ENCODE measurements around the gene RAD21L1.
A peak's percentile ranks its signal among the peaks of the same experiment; 100 is the strongest.
"Not testable (repeated sequence)": the region's sequence is repeated elsewhere in the genome, so short reads cannot be mapped to it uniquely, and the experiment has no call there.

Gene RAD21L1

DNA sequence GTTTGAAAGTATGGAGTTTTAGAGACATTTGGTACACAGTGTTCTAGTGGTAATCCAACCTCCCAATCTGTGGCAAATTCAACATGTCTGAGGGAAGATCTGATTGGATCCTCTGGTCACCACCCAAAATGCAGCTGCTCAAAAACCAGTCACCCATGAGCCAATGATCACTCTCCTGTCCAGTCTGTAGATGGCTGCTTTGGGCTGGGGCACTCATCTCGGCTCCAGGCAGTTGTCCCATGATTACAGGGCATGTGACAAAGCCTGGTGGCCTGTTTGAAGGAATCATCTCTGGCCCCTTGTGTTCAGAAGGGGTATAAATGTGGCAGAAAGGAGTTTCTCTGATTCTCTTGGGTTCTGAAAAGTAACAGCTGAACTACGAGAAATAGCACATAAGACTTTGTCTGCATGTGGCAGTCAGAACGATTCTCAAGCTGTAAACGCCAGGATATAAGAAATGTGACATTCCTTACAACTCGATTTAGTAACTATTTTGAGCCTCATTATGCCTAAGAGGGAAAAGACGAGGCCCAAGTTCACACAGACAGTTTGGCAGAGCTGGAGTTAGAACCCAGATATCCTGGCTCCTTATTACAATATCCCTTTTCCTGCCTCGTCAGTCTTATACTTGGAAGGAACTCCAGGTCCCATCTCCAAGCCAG, 26.5 kb upstream of the RAD21L1 start:
- no peak for DNase-seq (ENCODE audit: low read depth in 1 of 2, low spot score in 1 of 2)

DNA sequence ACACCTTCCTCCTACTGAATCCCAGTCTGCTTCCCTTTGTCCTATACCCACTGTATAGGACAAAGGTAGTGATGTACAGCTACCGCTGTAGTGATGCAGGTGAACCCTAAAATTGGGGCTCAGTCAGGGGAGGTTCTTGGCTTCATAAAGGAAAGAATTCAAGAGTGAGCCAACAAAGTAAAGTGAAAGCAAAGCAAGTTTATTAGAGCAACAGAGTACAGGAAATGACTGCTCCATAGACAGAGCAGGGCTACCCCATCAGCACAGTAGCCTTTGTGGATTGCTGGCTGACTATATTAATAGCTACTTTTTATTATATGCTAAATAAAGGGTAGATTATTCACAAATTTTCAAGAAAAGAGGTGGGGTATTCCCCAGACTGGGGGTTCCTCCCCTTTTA, 25.9 kb upstream of the RAD21L1 start:
- no peak for DNase-seq (ENCODE audit: low read depth in 1 of 2, low spot score in 1 of 2)

GRCh38 chr20:1202762-1203504, 22.9 kb upstream of the RAD21L1 start, which contains the start of gene C20orf202:
TSS of gene C20orf202 (plus strand) at chr20:1203454. CDS start at chr20:1203586, 132 bp downstream.
- DNase-seq (ENCODE audit: low read depth in 1 of 2, low spot score in 1 of 2): no peak

DNA sequence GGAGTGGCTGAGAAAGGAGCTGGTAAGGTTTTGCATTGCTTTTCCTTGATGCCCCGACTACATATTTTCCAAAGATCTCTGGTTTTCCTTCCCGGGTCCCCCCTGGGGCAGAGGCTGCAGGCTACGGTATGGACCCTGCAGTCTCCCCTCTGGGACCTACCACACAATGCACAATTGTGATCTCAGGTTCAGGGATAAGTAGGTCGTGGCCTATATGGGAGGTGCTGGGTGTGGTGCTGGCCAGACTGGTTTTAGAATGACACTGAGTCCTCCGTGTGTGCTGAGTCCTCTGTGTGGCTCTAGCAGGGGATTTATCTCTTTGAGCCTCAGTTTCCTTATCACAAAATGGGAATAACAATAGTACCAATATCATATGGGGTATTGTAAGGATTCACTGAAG, 22.2 kb upstream of the RAD21L1 start:
- no peak for DNase-seq (ENCODE audit: low read depth in 1 of 2, low spot score in 1 of 2)

DNA sequence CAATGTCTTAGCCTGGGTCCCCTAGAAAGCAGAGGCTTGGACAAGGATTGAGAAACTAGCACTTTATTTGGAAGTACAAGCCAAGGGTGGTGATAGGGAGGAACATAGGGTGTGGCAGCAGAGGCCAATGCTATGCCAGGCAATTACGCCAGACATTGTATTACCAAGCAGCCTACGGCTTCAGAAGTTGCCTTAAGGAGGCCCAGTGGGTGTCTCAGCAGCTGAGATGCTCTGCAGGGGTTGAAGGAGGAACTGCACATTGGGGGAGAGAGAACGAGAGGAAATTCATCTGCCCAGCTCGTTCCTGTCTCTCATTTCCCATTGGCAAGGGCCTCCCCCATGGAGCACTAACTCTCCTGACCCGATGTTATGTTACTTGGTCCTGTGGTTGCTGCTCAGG, 21.7 kb upstream of the RAD21L1 start:
- no peak for DNase-seq (ENCODE audit: low read depth in 1 of 2, low spot score in 1 of 2)

DNA sequence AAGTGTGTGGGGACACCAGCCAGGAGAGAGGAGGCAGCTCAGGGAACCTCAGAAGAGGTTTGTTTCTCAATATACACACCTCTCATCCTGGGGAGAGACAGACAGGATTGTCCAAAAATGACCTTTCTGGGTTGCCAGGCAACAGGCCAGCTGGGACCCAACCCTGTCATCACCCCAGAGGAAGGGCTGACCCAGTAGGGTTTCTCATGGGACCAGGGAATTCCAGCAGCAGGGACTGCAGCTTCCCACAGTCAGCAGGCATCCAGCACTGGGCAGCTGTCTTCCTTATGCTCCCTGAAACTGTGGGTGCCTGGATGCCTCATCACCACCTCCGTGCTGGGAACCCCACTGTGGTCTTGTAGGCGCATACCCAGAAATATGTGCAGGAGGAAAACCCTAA, 21.3 kb upstream of the RAD21L1 start:
- no peak for DNase-seq (ENCODE audit: low read depth in 1 of 2, low spot score in 1 of 2)

GRCh38 chr20:1205802-1206201, 20.0 kb upstream of the RAD21L1 start:
- no peak for DNase-seq (ENCODE audit: low read depth in 1 of 2, low spot score in 1 of 2)

- no peak for DNase-seq (ENCODE audit: low read depth in 1 of 2, low spot score in 1 of 2)
Measured at GRCh38 chr20:1206366-1207148, 19.3 kb upstream of the RAD21L1 start.

GRCh38 chr20:1207293-1207878, 18.5 kb upstream of the RAD21L1 start:
- no peak for DNase-seq (ENCODE audit: low read depth in 1 of 2, low spot score in 1 of 2)

GRCh38 chr20:1209447-1210387, 16.1 kb upstream of the RAD21L1 start:
- DNase-seq (ENCODE audit: low read depth in 1 of 2, low spot score in 1 of 2): no peak

GRCh38 chr20:1210501-1210900, 15.3 kb upstream of the RAD21L1 start:
- DNase-seq (ENCODE audit: low read depth in 1 of 2, low spot score in 1 of 2): no peak

GRCh38 chr20:1212023-1212422, 13.8 kb upstream of the RAD21L1 start:
- DNase-seq (ENCODE audit: low read depth in 1 of 2, low spot score in 1 of 2): no peak

DNA sequence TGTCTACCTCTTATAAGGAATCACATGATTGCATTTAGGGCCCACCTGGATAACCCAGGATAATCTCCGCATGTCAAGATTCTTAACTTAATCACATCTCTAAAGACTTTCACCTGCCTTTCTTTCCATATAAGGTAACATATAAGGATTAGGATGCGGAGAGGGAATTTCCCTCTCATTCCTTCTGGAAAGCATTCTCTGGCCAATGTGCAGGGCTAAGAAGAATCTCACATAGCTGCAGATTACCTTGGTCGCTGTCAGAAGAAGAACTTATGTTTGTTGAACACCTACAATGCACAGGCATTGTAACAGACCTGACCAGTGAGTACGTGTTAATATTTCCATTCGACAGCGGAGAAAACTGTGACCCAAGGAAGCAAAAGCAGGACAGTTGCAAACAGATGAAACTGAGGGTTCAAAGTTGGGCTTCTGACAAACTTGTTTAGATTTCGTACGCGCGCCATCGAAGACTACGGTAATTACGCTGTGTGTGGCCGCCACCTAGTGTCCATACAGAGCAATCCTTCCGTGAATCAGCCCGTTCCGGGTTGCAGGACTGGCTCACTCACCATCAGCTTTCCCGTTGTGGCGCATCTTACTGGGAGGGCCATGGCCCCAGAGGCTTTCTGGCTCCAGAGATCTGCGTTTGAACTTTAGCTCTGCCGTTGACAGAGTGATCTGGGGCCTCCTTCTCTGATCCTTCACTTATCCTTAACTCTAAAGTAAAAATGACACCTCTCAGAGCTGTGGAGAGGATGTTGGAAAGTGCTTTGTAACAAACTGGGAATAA, 13.0 kb upstream of the RAD21L1 start:
- peak; percentile 38 to 41 for DNase-seq (ENCODE audit: low read depth in 1 of 2, low spot score in 1 of 2)

DNA sequence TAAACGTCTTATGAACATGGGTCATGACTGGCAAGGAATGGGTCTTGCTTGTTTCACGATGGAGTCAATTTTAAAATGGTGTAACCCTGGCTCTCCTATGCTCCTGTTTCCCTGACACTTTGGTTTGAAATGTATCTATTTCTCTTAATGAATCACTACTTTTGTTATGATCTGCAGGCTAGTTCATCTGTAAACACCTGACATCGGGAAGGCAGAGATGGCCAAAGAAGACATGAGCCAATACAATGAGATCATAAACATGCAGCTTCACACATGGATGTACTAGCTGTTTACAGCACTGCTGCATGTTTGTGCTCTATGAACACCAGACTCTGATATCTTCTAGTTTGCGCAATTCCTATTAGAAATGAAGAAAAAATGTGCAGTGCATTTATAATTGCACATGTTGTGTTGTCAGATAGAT, 11.0 kb upstream of the RAD21L1 start:
- no peak for DNase-seq (ENCODE audit: low read depth in 1 of 2, low spot score in 1 of 2)

DNA sequence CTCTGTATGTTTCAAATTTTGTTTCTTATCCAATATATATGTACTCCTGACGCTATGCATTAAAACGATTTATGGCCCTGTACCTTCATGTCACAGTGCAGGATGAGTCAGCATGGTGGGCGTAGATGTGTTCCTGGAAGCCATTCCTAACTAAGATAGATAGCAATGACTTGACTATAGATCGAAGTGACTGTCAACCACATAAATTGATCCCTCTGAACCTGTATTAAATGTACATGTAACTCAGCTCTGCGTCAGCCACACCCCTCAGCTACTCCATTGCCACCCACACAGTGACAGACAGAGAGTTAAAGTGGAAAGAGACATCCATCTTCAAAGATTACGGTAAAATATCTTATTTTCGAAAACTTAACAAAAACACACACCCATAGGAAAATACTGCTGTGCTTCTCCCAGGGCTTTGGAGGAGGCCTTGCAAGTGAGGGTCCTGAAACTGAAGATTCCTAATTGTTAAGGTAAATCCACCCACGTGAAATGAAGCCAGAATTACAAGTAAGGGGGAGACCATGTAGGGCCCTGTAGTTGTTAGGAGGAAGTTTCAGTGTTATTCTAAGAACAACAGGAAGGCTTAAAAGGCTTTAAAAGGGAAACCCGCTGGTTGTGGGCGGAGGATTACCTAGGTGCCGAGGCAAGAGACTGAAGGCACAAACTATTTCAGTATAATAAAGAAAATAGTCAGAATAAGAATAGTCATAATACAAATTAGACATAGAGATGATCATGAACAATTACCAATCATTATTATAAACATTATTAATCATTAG, 10.3 kb upstream of the RAD21L1 start:
- DNase-seq (ENCODE audit: low read depth in 1 of 2, low spot score in 1 of 2): peak in 1 of 2 donors; percentile 25

- not testable (repeated sequence) for DNase-seq (ENCODE audit: low read depth in 1 of 2, low spot score in 1 of 2)
Measured at GRCh38 chr20:1216527-1217427, 9.1 kb upstream of the RAD21L1 start.

GRCh38 chr20:1222750-1223149, 3.1 kb upstream of the RAD21L1 start:
- DNase-seq (ENCODE audit: low read depth in 1 of 2, low spot score in 1 of 2): not testable (repeated sequence)
